Measurements from ENCODE around the gene C2CD4A.

The C2CD4A gene

GRCh38 chr15:62068810-62069167 lies 2.0 kb downstream of the C2CD4A start:
- peak in 1 of 2 donors; percentile 73 for DNase-seq
- Histone ChIP-seq H2BK12ac (ENCODE audit: low read length) (no peak overlapping the region), H3K4me1 (ENCODE audit: control insufficient read depth in 1 of 2, insufficient read depth in 2 of 2, low read length in 2 of 2) (peaks cover 6 to 10% of the 10 kb centered on the region in 2 experiments), H3K14ac (ENCODE audit: low read length) (no peak overlapping the region), H3K79me2 (ENCODE audit: control insufficient read depth, insufficient read depth, low read length, poor library complexity) (no peaks in the 10 kb centered on the region), H2AFZ (ENCODE audit: insufficient read depth, low read length, poor library complexity) (no peak overlapping the region), H4K8ac (ENCODE audit: low read depth, low read length) (no peak overlapping the region), H3K4me2 (ENCODE audit: low read length) (peak overlapping the region; percentile 58), H3K9me3 (ENCODE audit: insufficient read depth, low read depth, low read length) (peaks cover 7% of the 10 kb centered on the region), H3K4me3 (ENCODE audit: low read depth, low read length) (no peak overlapping the region), H3K36me3 (ENCODE audit: control insufficient read depth in 1 of 2, insufficient read depth in 2 of 2, low read length in 2 of 2) (no peaks in the 10 kb centered on the region), H3K27ac (ENCODE audit: low read depth, low read length) (no peak overlapping the region), H3K18ac (ENCODE audit: low read length) (no peak overlapping the region), H3K9ac (ENCODE audit: low read length) (no peak overlapping the region), H3K79me1 (ENCODE audit: low read length) (no peaks in the 10 kb centered on the region), H3K23ac (ENCODE audit: low read length) (no peak overlapping the region), H2AK5ac (ENCODE audit: low read length) (no peak overlapping the region), H4K12ac (ENCODE audit: low read depth, low read length) (no peak overlapping the region), H4K91ac (ENCODE audit: low read depth, low read length) (no peak overlapping the region), H3K4ac (ENCODE audit: low read depth, low read length) (no peak overlapping the region), H3K27me3 (ENCODE audit: insufficient read depth, low read length) (peaks cover 13% of the 10 kb centered on the region), H2BK5ac (ENCODE audit: low read depth, low read length, poor library complexity) (no peak overlapping the region), H2BK120ac (ENCODE audit: insufficient read depth, low read length, poor library complexity) (no peak overlapping the region)
- no CpG with 5 or more reads among the region's 4 CpGs for WGBS (ENCODE audit: extremely low coverage, insufficient coverage, insufficient read length)

GRCh38 chr15:62069551-62069950 lies 2.8 kb downstream of the C2CD4A start:
- H3K14ac ChIP-seq (ENCODE audit: low read length) = no peak overlapping the region
- H3K18ac ChIP-seq (ENCODE audit: low read length) = no peak overlapping the region
- no peak overlapping the region for H2AK5ac ChIP-seq (ENCODE audit: low read length)
- no peak overlapping the region for H3K4me2 ChIP-seq (ENCODE audit: low read length)
- no peaks in the 10 kb centered on the region for H3K79me2 ChIP-seq (ENCODE audit: control insufficient read depth, insufficient read depth, low read length, poor library complexity)
- peaks cover 7% of the 10 kb centered on the region for H3K9me3 ChIP-seq (ENCODE audit: insufficient read depth, low read depth, low read length)
- H3K23ac ChIP-seq (ENCODE audit: low read length) = no peak overlapping the region
- peaks cover 13% of the 10 kb centered on the region for H3K27me3 ChIP-seq (ENCODE audit: insufficient read depth, low read length)
- no peak overlapping the region for H2BK120ac ChIP-seq (ENCODE audit: insufficient read depth, low read length, poor library complexity)
- no peak overlapping the region for H4K91ac ChIP-seq (ENCODE audit: low read depth, low read length)
- no peak overlapping the region for H3K4me3 ChIP-seq (ENCODE audit: low read depth, low read length)
- no peak overlapping the region for H3K27ac ChIP-seq (ENCODE audit: low read depth, low read length)
- no CpG with 5 or more reads among the region's 5 CpGs for WGBS (ENCODE audit: extremely low coverage, insufficient coverage, insufficient read length)
- no peak overlapping the region for H3K4ac ChIP-seq (ENCODE audit: low read depth, low read length)
- no peak overlapping the region for H3K9ac ChIP-seq (ENCODE audit: low read length)
- no peak overlapping the region for H2BK12ac ChIP-seq (ENCODE audit: low read length)
- H3K36me3 ChIP-seq (ENCODE audit: control insufficient read depth in 1 of 2, insufficient read depth in 2 of 2, low read length in 2 of 2) = no peaks in the 10 kb centered on the region
- no peak overlapping the region for H2AFZ ChIP-seq (ENCODE audit: insufficient read depth, low read length, poor library complexity)
- DNase-seq = no peak
- H3K79me1 ChIP-seq (ENCODE audit: low read length) = no peaks in the 10 kb centered on the region
- no peak overlapping the region for H4K12ac ChIP-seq (ENCODE audit: low read depth, low read length)
- H3K4me1 ChIP-seq (ENCODE audit: control insufficient read depth in 1 of 2, insufficient read depth in 2 of 2, low read length in 2 of 2) = peaks cover 6 to 9% of the 10 kb centered on the region in 2 experiments
- H4K8ac ChIP-seq (ENCODE audit: low read depth, low read length) = no peak overlapping the region
- H2BK5ac ChIP-seq (ENCODE audit: low read depth, low read length, poor library complexity) = no peak overlapping the region

- no peak overlapping the region for H3K18ac ChIP-seq (ENCODE audit: low read length)
- peaks cover 7% of the 10 kb centered on the region for H3K9me3 ChIP-seq (ENCODE audit: insufficient read depth, low read depth, low read length)
- H2AFZ ChIP-seq (ENCODE audit: insufficient read depth, low read length, poor library complexity) = no peak overlapping the region
Observed at GRCh38 chr15:62071711-62072308, 5.0 kb downstream of the C2CD4A start.

GRCh38 chr15:62075595-62076277 lies 9.0 kb downstream of the C2CD4A start:
- no peak overlapping the region for H3K14ac ChIP-seq (ENCODE audit: low read length)
- peak; percentile 33 to 68 for DNase-seq
- no peak overlapping the region for H3K4me3 ChIP-seq (ENCODE audit: low read depth, low read length)
- H3K27me3 ChIP-seq (ENCODE audit: insufficient read depth, low read length) = no peaks in the 10 kb centered on the region
- H3K27ac ChIP-seq (ENCODE audit: low read depth, low read length) = no peak overlapping the region
- no peak overlapping the region for H2AK5ac ChIP-seq (ENCODE audit: low read length)
- no peak overlapping the region for H3K18ac ChIP-seq (ENCODE audit: low read length)
- H2BK5ac ChIP-seq (ENCODE audit: low read depth, low read length, poor library complexity) = no peak overlapping the region
- H3K4me1 ChIP-seq (ENCODE audit: control insufficient read depth in 1 of 2, insufficient read depth in 2 of 2, low read length in 2 of 2) = no peaks in the 10 kb centered on the region
- no peak overlapping the region for H3K23ac ChIP-seq (ENCODE audit: low read length)
- H3K36me3 ChIP-seq (ENCODE audit: control insufficient read depth in 1 of 2, insufficient read depth in 2 of 2, low read length in 2 of 2) = no peaks in the 10 kb centered on the region
- H3K4me2 ChIP-seq (ENCODE audit: low read length) = no peak overlapping the region
- no CpG with 5 or more reads among the region's 9 CpGs for WGBS (ENCODE audit: extremely low coverage, insufficient coverage, insufficient read length)
- no peak overlapping the region for H2BK120ac ChIP-seq (ENCODE audit: insufficient read depth, low read length, poor library complexity)
- no peak overlapping the region for H2AFZ ChIP-seq (ENCODE audit: insufficient read depth, low read length, poor library complexity)
- H4K8ac ChIP-seq (ENCODE audit: low read depth, low read length) = no peak overlapping the region
- H3K79me2 ChIP-seq (ENCODE audit: control insufficient read depth, insufficient read depth, low read length, poor library complexity) = no peaks in the 10 kb centered on the region
- H4K12ac ChIP-seq (ENCODE audit: low read depth, low read length) = no peak overlapping the region
- no peak overlapping the region for H2BK12ac ChIP-seq (ENCODE audit: low read length)
- H4K91ac ChIP-seq (ENCODE audit: low read depth, low read length) = no peak overlapping the region
- H3K4ac ChIP-seq (ENCODE audit: low read depth, low read length) = no peak overlapping the region
- no peaks in the 10 kb centered on the region for H3K79me1 ChIP-seq (ENCODE audit: low read length)
- no peak overlapping the region for H3K9ac ChIP-seq (ENCODE audit: low read length)
- H3K9me3 ChIP-seq (ENCODE audit: insufficient read depth, low read depth, low read length) = no peaks in the 10 kb centered on the region

More at GRCh38 chr15:62071711-62072308, 5.0 kb downstream of the C2CD4A start:
- no peak overlapping the region for H2BK12ac ChIP-seq (ENCODE audit: low read length)
- no peaks in the 10 kb centered on the region for H3K79me2 ChIP-seq (ENCODE audit: control insufficient read depth, insufficient read depth, low read length, poor library complexity)
- no peak overlapping the region for H3K23ac ChIP-seq (ENCODE audit: low read length)
- H3K14ac ChIP-seq (ENCODE audit: low read length) = no peak overlapping the region
- H3K4me3 ChIP-seq (ENCODE audit: low read depth, low read length) = no peak overlapping the region
- no peak overlapping the region for H2BK5ac ChIP-seq (ENCODE audit: low read depth, low read length, poor library complexity)
- H3K36me3 ChIP-seq (ENCODE audit: control insufficient read depth in 1 of 2, insufficient read depth in 2 of 2, low read length in 2 of 2) = no peaks in the 10 kb centered on the region
- no peak overlapping the region for H3K4ac ChIP-seq (ENCODE audit: low read depth, low read length)
- H2BK120ac ChIP-seq (ENCODE audit: insufficient read depth, low read length, poor library complexity) = no peak overlapping the region
- H2AK5ac ChIP-seq (ENCODE audit: low read length) = no peak overlapping the region
- peaks cover 13% of the 10 kb centered on the region for H3K27me3 ChIP-seq (ENCODE audit: insufficient read depth, low read length)
- no peak overlapping the region for H4K8ac ChIP-seq (ENCODE audit: low read depth, low read length)
- H3K4me2 ChIP-seq (ENCODE audit: low read length) = no peak overlapping the region
- H4K12ac ChIP-seq (ENCODE audit: low read depth, low read length) = no peak overlapping the region
- H3K79me1 ChIP-seq (ENCODE audit: low read length) = no peaks in the 10 kb centered on the region
- DNase-seq = peak in 1 of 2 donors; percentile 80
- peaks cover 6 to 9% of the 10 kb centered on the region in 2 experiments for H3K4me1 ChIP-seq (ENCODE audit: control insufficient read depth in 1 of 2, insufficient read depth in 2 of 2, low read length in 2 of 2)
- no peak overlapping the region for H3K9ac ChIP-seq (ENCODE audit: low read length)
- H3K27ac ChIP-seq (ENCODE audit: low read depth, low read length) = no peak overlapping the region
- no peak overlapping the region for H4K91ac ChIP-seq (ENCODE audit: low read depth, low read length)

All from trophoblast cell (in vitro differentiated cells and primary cell).